D721Med (cell line): ENCODE data around the gene CYP11A1.

Source experiments
- DNase-seq: peaks from one replicate; pipeline ENCODE4 v3.0.0; 2011; ENCODE audit warnings: low spot score; ENCODE audit not compliant: insufficient read length
- FAIRE-seq: peaks from 2 replicates; lab custom pipeline; 2011; peaks lifted over from hg19 to GRCh38; lab: Jason Lieb, UNC
- TF ChIP-seq, protein P1 (sequence below): IDR thresholded peaks from 2 replicates; pipeline ENCODE4 v1.5.1; 2012; ENCODE audit warnings: mild to moderate bottlenecking, control low read depth; ENCODE audit not compliant: insufficient read depth; ENCODE audit errors: missing control alignments

CYP11A1 gene

GRCh38 chr15:74378848-74379247, 11.4 kb upstream of the CYP11A1 start:
- TF ChIP-seq, protein P1, sequence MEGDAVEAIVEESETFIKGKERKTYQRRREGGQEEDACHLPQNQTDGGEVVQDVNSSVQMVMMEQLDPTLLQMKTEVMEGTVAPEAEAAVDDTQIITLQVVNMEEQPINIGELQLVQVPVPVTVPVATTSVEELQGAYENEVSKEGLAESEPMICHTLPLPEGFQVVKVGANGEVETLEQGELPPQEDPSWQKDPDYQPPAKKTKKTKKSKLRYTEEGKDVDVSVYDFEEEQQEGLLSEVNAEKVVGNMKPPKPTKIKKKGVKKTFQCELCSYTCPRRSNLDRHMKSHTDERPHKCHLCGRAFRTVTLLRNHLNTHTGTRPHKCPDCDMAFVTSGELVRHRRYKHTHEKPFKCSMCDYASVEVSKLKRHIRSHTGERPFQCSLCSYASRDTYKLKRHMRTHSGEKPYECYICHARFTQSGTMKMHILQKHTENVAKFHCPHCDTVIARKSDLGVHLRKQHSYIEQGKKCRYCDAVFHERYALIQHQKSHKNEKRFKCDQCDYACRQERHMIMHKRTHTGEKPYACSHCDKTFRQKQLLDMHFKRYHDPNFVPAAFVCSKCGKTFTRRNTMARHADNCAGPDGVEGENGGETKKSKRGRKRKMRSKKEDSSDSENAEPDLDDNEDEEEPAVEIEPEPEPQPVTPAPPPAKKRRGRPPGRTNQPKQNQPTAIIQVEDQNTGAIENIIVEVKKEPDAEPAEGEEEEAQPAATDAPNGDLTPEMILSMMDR = no peak
- FAIRE-seq (no peak), DNase-seq (no peak)

DNA sequence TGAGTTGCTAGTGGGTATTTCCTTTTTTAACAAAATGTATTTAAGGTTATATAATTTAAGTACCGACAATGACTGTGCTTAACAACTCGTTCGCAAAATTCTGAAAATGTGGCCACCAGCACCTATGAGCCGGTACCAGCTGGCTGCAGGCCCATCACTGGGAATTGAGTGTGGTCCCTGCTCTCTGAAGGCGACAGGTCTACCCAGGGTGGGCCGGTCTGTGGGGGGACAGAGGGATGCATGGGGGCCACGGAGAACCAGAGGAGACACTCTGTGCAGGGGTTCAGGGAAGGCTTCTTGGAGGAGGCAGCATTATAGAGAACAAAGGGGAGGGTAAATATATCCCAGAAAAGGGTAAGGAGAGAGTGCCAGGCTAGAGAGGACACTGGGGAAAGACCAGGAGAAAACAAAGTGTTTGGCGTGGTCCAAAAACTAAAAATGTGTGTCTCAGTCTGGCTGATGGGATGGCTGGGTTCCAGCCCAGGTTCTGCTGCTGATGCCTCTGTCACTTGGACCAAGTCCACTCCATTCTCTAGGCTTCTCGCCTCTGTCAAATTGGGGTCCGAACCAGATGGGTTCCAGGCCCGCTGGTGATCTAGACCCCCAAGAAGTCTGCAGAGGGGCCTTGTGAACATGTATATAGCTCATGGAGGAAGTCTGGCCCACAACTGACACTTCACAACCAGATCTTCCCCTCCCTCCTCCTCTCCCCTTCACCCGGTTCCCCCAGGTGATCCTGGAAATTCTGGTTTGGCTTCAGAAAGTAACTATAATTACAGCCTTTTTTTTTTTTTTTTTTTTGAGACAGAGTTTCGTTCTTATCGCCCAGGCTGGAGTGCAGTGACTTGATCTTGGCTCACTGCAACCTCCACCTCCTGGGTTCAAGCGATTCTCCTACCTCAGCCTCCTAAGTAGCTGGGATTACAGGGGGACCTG, 10.7 kb upstream of the CYP11A1 start:
- TF ChIP-seq, protein P1 = no peak
- DNase-seq (no peak), FAIRE-seq (no peak)

DNA sequence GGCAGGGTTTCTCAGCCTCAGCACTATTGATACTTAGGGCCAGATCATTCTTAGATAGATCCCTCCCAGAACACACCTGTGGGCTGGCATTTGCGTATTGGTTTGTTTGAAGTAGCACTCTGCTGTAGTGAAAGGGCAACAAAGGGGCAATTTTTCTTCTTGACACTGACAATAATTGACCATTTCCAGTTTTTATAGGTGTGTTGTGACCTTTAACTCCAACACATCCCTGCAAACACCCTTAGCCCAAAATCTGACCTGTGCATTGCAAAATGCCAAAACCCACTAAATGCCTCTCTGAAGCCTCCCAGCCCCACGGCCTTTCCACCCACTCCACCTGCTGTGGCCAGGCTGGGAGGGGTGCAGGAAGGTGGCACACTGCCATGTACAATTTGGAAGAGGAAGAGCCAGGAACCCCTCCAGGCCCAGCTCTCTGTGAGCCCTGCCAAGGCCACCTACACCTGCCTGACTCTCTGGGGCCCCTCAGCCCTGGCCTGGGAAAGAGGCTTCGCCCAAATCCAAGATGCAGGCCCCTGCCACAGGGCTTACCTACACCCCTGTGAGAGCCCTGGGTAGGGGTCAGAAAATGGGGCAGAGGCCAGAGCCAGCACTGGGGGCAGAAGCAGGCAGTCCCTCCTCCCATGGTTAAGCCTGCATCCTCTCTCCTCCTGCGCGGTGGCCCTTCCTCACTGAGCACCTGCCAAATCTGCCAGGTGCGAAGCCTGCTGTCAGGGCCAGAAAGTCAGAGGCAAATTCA, 9.6 kb upstream of the CYP11A1 start:
- no peak for DNase-seq
- no peak for FAIRE-seq

DNA sequence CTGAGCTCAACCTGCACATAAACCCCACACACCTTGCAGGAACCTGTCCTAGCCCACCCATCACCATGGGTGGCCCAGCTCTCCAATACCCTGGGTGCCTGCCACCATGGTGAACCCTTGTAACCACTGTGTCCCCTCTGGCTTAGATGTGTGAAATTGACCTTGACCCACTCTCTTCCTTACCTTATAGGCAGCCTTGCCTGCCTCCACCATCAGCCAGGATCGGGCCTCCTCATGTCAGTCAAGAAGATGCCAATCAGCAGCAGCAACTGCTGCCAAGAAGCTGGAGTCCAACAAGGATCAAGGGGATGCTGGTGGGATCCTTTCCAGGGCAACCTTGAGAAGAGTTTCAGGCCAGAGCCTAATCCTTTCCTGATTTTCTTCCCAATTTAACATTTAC, 8.8 kb upstream of the CYP11A1 start:
- FAIRE-seq (no peak), DNase-seq (no peak)
- TF ChIP-seq, protein P1 = no peak

More for the DNA sequence above, 9.6 kb upstream of the CYP11A1 start:
- TF ChIP-seq, protein P1 = no peak

DNA sequence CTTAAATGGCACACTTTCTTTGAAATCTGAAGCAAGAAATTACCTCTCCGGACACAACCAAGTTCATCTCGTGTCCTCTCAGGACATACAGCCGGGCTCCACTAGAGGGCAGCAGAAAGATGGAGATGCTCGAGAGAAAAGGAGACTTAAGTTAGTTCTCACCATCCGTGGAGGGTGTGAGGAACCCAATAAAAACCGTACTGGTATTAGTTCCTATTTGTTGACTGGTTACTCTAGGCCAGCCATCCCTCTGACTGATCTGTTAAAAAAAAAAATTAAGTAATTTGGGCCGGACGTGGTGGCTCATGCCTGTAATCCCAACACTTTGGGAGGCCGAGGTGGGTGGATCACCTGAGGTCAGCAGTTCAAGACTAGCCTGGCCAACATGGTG, 7.9 kb upstream of the CYP11A1 start:
- TF ChIP-seq, protein P1 = peak; percentile 84
- FAIRE-seq (no peak), DNase-seq (peak; percentile 75)

- TF ChIP-seq, protein P1 = no peak
- DNase-seq (no peak), FAIRE-seq (no peak)
These were observed 7.3 kb upstream of the CYP11A1 start for GRCh38 chr15:74374648-74375302.
